GM19025 (cell line): ENCODE measurements around the gene NRIP2.

Experiments used
- ATAC-seq: cut with Tn5 transposase; IDR thresholded peaks from one replicate; pipeline ENCODE4 v1.9.1; 2021; ENCODE audit warnings: mild to moderate bottlenecking, low read depth, moderate library complexity; ENCODE audit not compliant: unreplicated experiment

NRIP2 gene

GRCh38 chr12:2851931-2852330, 17.1 kb upstream of the NRIP2 start:
- ATAC-seq = no peak

- no peak for ATAC-seq
Measured at GRCh38 chr12:2845280-2845679, 10.4 kb upstream of the NRIP2 start.

GRCh38 chr12:2844786-2845185, 10.0 kb upstream of the NRIP2 start:
- ATAC-seq = no peak

GRCh38 chr12:2842948-2843347, 8.1 kb upstream of the NRIP2 start:
- ATAC-seq = no peak

- no peak for ATAC-seq
Measured at GRCh38 chr12:2841056-2841650, 6.3 kb upstream of the NRIP2 start.

- no peak for ATAC-seq
Measured at GRCh38 chr12:2836574-2836973, 1.7 kb upstream of the NRIP2 start.

- no peak for ATAC-seq
Measured at GRCh38 chr12:2835691-2836403, 1.0 kb upstream of the NRIP2 start.

GRCh38 chr12:2833810-2834209, 1.0 kb downstream of the NRIP2 start:
- no peak for ATAC-seq

- ATAC-seq = no peak
Measured at GRCh38 chr12:2833327-2833726, 1.5 kb downstream of the NRIP2 start.

- ATAC-seq = no peak
Measured at GRCh38 chr12:2832550-2833127, 2.2 kb downstream of the NRIP2 start.

GRCh38 chr12:2829275-2829674, 5.6 kb downstream of the NRIP2 start:
- ATAC-seq = no peak

GRCh38 chr12:2826721-2827515, 7.9 kb downstream of the NRIP2 start:
- ATAC-seq = no peak

- ATAC-seq = no peak
Measured at GRCh38 chr12:2826036-2826435, 8.8 kb downstream of the NRIP2 start.

GRCh38 chr12:2825132-2825531, 9.7 kb downstream of the NRIP2 start:
- ATAC-seq = no peak

GRCh38 chr12:2824541-2824940, 10.3 kb downstream of the NRIP2 start:
- ATAC-seq = no peak

GRCh38 chr12:2823483-2823882, 11.4 kb downstream of the NRIP2 start:
- no peak for ATAC-seq

GRCh38 chr12:2820432-2820831, 14.4 kb downstream of the NRIP2 start:
- no peak for ATAC-seq

- ATAC-seq = no peak
Measured at GRCh38 chr12:2819810-2820209, 15.0 kb downstream of the NRIP2 start.

GRCh38 chr12:2813214-2814185, 21.3 kb downstream of the NRIP2 start:
- ATAC-seq = no peak
